Caco-2 (cell line): Measurements from ENCODE around the gene FARS2. TPM values are rescaled to one million over a fixed set of nuclear protein-coding genes. Genes with fewer than 3 reads are reported as not detected.

Experiments used
- BruUV-seq: library from RNA; stranded (reverse); fragments of 400-500 nt; replicated peaks from 2 replicates; lab custom pipeline; 2021; lab: Mats Ljungman, UMichigan
- CTCF ChIA-PET: fragments of 300-600 bp; sonication (Branson Sonifier 250); formaldehyde crosslinking; loops from one replicate; lab custom pipeline; 2022; ENCODE audit warnings: antibody characterized with exemption; lab: Charles Lee
- POLR2A ChIA-PET: fragments of 300-600 bp; sonication (Branson Sonifier 250); formaldehyde crosslinking; loops from one replicate; lab custom pipeline; 2022; ENCODE audit warnings: antibody characterized with exemption; lab: Charles Lee
- DNase-seq, 2 experiments: peaks; one replicate each; pipeline versions ENCODE4 v3.0.0 to v3.0.0-alpha.2; 2020 to 2022
- H3K27me3 ChIP-seq: replicated peaks from 2 replicates; pipeline ENCODE4 v1.6.0; 2011; ENCODE audit warnings: low read length; ENCODE audit not compliant: control insufficient read depth, insufficient read depth
- H3K36me3 ChIP-seq: 2 replicates; pipeline ENCODE4 v1.5.1; 2011; ENCODE audit warnings: low read length; ENCODE audit not compliant: control insufficient read depth, insufficient read depth
- H3K4me1 ChIP-seq: fragments of 250-450 bp; sonication (Bioruptor Pico); 2 replicates; pipeline ENCODE4 v1.5.1; 2020; ENCODE audit warnings: mild to moderate bottlenecking
- H3K4me3 ChIP-seq: 2 replicates; pipeline ENCODE4 v1.5.1; 2011; ENCODE audit warnings: low read depth, mild to moderate bottlenecking, control low read depth, low read length
- H3K9me3 ChIP-seq: fragments of 250-450 bp; sonication (Bioruptor Pico); 2 replicates; pipeline ENCODE4 v1.5.1; 2020; ENCODE audit warnings: mild to moderate bottlenecking, moderate library complexity
- H3K27ac Mint-ChIP-seq: one replicate; pipeline ENCODE4 v1.8.0; 2022; ENCODE audit warnings: mixed read lengths; ENCODE audit not compliant: unreplicated experiment
- H3K27me3 Mint-ChIP-seq: one replicate; pipeline ENCODE4 v1.8.0; 2022; ENCODE audit warnings: mixed read lengths; ENCODE audit not compliant: insufficient read depth, unreplicated experiment
- H3K36me3 Mint-ChIP-seq: one replicate; pipeline ENCODE4 v1.8.0; 2022; ENCODE audit warnings: mild to moderate bottlenecking, mixed read lengths; ENCODE audit not compliant: insufficient read depth, unreplicated experiment
- H3K4me1 Mint-ChIP-seq: one replicate; pipeline ENCODE4 v1.8.0; 2022; ENCODE audit warnings: low read depth, mixed read lengths; ENCODE audit not compliant: unreplicated experiment
- H3K4me3 Mint-ChIP-seq: one replicate; pipeline ENCODE4 v1.8.0; 2022; ENCODE audit warnings: mild to moderate bottlenecking, moderate library complexity, mixed read lengths; ENCODE audit not compliant: unreplicated experiment
- H3K9me3 Mint-ChIP-seq: one replicate; pipeline ENCODE4 v1.8.0; 2022; ENCODE audit warnings: mixed read lengths; ENCODE audit not compliant: unreplicated experiment
- intact Hi-C: fragments of 100-400 bp; cut with micrococcal nuclease; formaldehyde crosslinking; loops from one replicate; pipeline ENCODE4 v1.10.0; 2022; ENCODE audit not compliant: unreplicated experiment
- total RNA-seq: library from RNA; stranded (reverse); gene quantifications from 2 replicates; pipeline ENCODE4 v1.2.3, GENCODE V29; 2022
- TF ChIP-seq, protein P1 (sequence below), 2 experiments: fragments of 200-600 bp in 1 of 2; IDR thresholded peaks; 1 replicate in 1 of 2; 2 replicates in 1 of 2; pipeline versions ENCODE4 v1.5.1 to v1.8.0; 2011 to 2022; ENCODE audit warnings: antibody characterized with exemption in 1 of 2, control low read depth in 1 of 2, inconsistent platforms in 1 of 2, low read depth in 1 of 2, low read length in 1 of 2, mild to moderate bottlenecking in 1 of 2, moderate library complexity in 1 of 2; ENCODE audit not compliant: insufficient read depth in 1 of 2, severe bottlenecking in 1 of 2, unreplicated experiment in 1 of 2

FARS2 gene
- total RNA-seq, 1 experiment from 2014 or later, result 15.4 TPM

DNA sequence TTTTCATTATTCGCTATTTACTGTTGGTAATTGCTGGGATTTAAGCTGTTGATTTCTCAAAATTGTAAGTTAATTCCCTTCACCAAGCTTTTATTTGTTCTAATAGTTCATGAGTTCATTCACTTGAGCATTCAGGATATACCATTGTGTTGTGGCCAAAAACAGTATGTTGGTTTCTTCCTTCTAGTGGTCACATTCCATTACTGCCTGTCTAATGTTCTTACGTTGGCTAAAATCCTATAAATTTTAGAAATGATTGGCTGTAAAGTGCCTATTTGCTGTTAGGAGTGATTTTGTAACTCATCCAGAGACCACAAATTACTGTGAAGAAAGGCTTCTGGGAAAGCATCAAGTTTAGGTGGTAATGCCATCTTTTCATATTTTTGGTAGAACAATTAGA, 76.3 kb downstream of the FARS2 start:
- intact Hi-C loops, result no loop called here
- Histone ChIP-seq H3K4me3 (no peak overlapping the region), H3K27me3 (no peaks in the 10 kb centered on the region), H3K4me1 (no peaks in the 10 kb centered on the region), H3K9me3 (no peaks in the 10 kb centered on the region), H3K36me3 (no peaks in the 10 kb centered on the region)
- BruUV-seq, result no TSS peak
- Mint-ChIP-seq H3K36me3 (no peaks in the 10 kb centered on the region), H3K27ac (no peak overlapping the region), H3K4me1 (peaks cover 6% of the 10 kb centered on the region), H3K27me3 (no peaks in the 10 kb centered on the region), H3K4me3 (no peak overlapping the region), H3K9me3 (no peaks in the 10 kb centered on the region)
- POLR2A ChIA-PET, result no interaction called here
- TF ChIP-seq, protein P1, sequence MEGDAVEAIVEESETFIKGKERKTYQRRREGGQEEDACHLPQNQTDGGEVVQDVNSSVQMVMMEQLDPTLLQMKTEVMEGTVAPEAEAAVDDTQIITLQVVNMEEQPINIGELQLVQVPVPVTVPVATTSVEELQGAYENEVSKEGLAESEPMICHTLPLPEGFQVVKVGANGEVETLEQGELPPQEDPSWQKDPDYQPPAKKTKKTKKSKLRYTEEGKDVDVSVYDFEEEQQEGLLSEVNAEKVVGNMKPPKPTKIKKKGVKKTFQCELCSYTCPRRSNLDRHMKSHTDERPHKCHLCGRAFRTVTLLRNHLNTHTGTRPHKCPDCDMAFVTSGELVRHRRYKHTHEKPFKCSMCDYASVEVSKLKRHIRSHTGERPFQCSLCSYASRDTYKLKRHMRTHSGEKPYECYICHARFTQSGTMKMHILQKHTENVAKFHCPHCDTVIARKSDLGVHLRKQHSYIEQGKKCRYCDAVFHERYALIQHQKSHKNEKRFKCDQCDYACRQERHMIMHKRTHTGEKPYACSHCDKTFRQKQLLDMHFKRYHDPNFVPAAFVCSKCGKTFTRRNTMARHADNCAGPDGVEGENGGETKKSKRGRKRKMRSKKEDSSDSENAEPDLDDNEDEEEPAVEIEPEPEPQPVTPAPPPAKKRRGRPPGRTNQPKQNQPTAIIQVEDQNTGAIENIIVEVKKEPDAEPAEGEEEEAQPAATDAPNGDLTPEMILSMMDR (IDR thresholded peaks at IDR 0.05; ENCODE audit: insufficient read depth in 1 of 2, low read depth in 1 of 2, low read length in 1 of 2, severe bottlenecking in 1 of 2, unreplicated experiment in 1 of 2), result no peak
- DNase-seq, result no peak
- CTCF ChIA-PET, result no interaction called here

DNA sequence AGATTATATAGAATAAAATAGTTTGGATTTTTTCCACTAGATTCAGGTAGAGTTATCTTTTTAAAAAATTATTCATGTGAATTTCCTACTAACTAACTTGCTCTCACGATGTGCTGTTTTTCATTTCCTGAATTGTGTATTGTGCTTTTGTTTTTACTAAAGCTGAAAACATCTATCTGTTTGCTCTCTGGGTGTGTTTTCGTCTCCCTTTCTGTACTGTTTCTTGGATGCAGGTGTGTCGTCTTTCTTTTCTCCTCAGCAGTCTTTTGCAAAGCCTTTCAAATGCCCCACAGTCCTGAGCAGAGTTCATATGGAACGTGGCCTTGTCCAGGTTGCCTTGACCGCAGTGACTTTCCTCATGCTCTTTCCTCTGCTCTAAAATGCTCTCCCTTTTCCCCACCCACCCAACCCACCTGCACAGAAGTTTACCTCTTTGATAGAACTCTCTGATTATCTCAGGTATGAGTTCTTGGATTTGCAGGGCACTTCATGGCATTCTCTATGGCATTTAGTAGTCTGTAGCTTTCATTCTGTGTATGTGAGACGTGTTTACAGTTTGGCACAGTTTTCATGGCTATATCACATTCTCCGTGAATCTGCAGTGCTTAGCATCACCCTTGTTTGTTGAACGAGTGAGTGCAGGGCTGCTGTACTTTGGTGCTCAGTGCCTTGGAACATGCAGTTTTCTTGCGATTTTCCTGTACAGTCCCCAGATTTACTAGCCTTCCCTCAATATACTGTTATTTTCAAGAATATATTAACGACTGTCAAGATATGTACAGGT, 77.1 kb downstream of the FARS2 start:
- H3K4me1 Mint-ChIP-seq, result peaks cover 6% of the 10 kb centered on the region
- H3K9me3 ChIP-seq, result no peaks in the 10 kb centered on the region
- no peaks in the 10 kb centered on the region for H3K27me3 Mint-ChIP-seq
- no peaks in the 10 kb centered on the region for H3K4me1 ChIP-seq
- intact Hi-C loops, result no loop called here
- TF ChIP-seq, protein P1 (IDR thresholded peaks at IDR 0.05; ENCODE audit: insufficient read depth in 1 of 2, low read depth in 1 of 2, low read length in 1 of 2, severe bottlenecking in 1 of 2, unreplicated experiment in 1 of 2), result no peak
- BruUV-seq, result no TSS peak
- no peaks in the 10 kb centered on the region for H3K36me3 Mint-ChIP-seq
- DNase-seq, result no peak
- no peaks in the 10 kb centered on the region for H3K36me3 ChIP-seq
- ChIA-PET CTCF (no interaction called here), POLR2A (no interaction called here)
- H3K27ac Mint-ChIP-seq, result no peak overlapping the region
- H3K4me3 ChIP-seq, result no peak overlapping the region
- H3K27me3 ChIP-seq, result no peaks in the 10 kb centered on the region
- H3K4me3 Mint-ChIP-seq, result no peak overlapping the region
- H3K9me3 Mint-ChIP-seq, result no peaks in the 10 kb centered on the region

DNA sequence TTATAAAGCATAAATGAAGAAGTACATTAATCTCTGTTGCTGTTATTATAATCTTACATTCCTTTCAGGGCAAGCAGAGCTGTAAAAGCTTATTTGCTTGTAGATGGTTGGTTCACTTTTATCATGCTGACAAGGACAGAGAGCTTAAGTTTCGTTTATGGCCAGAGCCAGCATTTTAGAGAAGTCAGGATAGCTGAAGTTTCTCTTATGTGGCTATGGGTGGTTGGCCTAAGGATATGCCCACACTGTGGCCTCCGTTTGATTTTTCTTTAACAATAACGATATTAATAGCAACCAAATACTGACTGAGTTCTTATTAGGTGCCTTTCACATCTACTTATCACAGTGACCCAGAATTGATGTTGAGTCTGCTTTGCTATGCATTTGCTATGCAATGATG, 78.5 kb downstream of the FARS2 start:
- no peaks in the 10 kb centered on the region for H3K4me1 ChIP-seq
- Mint-ChIP-seq H3K27me3 (no peaks in the 10 kb centered on the region), H3K4me1 (no peaks in the 10 kb centered on the region)

More for the DNA sequence above, 78.5 kb downstream of the FARS2 start:
- no peaks in the 10 kb centered on the region for H3K9me3 Mint-ChIP-seq
- Histone ChIP-seq H3K4me3 (no peak overlapping the region), H3K9me3 (no peaks in the 10 kb centered on the region), H3K27me3 (no peaks in the 10 kb centered on the region), H3K36me3 (no peaks in the 10 kb centered on the region)
- ChIA-PET POLR2A (interaction anchor here (0.6 kb wide), 1 partner anchor 206 kb away, joined by 3 read pairs; no protein-coding TSS in a partner anchor), CTCF (no interaction called here)
- no peak overlapping the region for H3K27ac Mint-ChIP-seq
- no peak for DNase-seq
- TF ChIP-seq, protein P1 (IDR thresholded peaks at IDR 0.05; ENCODE audit: insufficient read depth in 1 of 2, low read depth in 1 of 2, low read length in 1 of 2, severe bottlenecking in 1 of 2, unreplicated experiment in 1 of 2), result no peak
- no TSS peak for BruUV-seq
- no peak overlapping the region for H3K4me3 Mint-ChIP-seq
- intact Hi-C loops, result no loop called here
- no peaks in the 10 kb centered on the region for H3K36me3 Mint-ChIP-seq
